ELF-1 (cell line): ENCODE results near the gene GLIS1.

Source experiments
- DNase-seq: peaks from one replicate; pipeline ENCODE4 v3.0.0-alpha.2; 2016; ENCODE audit warnings: low read depth, low spot score

The GLIS1 gene

DNA sequence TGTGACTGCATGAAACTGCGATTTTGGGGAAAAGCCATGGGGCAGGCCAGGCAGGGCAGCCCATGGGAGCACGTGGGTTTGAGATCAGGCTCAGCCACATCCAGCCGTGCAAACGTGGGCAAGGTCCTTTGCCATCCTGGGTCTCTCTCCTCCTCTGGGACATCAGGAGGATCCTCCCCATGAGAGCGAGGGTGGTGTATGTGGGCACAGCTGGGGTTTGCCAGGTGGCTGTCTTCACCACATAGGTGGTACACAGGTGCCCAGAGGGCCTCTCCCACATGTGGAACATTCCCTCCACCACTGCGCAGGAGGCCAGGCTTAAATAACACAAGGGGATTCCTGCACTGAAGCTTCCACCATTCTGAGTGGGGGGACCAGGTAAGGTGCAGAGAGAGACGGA, 143.1 kb downstream of the GLIS1 start:
- no peak for DNase-seq

DNA sequence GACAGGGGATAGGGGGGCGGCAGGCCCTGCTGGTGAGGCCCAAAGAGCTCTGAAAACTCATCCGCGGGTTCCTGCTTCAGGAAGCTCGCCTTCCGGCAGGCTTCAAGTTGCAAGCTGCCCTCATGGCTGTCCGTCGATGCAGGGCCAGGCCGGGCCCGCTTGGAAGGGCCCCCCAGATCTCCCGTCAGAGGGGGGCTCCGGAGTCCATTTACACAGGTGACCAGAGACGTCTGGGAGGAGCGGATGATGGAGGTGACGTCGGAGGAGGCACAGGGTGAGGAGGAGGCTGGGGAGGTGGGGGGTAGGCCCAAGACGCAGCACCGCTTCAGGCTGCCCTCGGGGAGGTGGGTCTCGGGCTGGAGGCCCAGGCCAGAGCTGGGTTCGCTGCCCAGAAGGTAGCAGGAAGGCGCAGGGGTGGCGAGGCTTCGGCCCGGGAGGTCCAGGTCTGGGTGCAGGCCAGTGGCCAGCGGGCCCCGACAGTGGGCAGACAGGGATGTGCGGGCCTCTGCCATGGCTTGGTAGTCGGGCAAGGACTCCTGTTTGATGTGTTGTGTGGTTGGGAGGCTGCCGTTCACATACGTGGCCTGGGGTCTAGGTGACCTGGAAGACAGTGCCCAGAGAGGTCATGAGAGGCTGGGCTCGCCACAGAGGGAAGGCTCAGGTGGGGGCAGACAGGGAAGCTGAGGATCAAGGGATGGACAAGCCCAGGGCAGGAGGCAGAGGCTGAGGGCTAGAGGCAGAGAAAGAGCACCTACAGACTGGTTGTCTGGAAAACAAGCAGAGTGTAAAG, 144.4 kb downstream of the GLIS1 start:
- no peak for DNase-seq

DNA sequence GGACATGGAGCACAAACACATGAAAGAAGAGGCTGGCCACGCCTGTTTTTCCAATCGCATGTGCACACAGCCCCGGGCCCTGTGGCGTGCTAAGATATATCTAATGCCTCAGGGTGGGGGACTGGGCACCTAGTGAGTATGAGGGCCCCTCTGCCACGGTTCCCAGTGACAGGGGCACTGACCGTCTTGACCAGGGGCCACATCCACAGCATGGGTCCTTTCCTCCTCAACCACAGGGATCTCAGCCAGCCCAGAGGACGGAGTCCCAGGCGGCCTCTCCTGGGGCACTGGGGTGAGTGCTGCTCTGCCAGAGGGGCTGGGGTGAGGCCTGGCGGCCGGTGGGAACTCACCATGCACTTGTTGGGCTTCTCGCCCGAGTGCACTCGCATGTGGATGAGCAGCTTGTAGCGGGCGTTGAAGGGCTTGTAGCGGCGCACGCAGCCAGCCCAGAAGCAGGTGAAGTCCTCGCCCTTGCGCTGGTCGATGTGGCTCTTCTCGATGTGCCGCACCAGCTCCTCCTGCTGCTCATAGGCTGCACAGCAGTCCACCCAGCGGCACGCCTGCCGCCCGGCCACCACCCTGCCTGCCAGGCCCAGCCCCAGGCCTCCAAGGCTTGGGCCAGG, 145.1 kb downstream of the GLIS1 start:
- DNase-seq: peak; percentile 92

DNA sequence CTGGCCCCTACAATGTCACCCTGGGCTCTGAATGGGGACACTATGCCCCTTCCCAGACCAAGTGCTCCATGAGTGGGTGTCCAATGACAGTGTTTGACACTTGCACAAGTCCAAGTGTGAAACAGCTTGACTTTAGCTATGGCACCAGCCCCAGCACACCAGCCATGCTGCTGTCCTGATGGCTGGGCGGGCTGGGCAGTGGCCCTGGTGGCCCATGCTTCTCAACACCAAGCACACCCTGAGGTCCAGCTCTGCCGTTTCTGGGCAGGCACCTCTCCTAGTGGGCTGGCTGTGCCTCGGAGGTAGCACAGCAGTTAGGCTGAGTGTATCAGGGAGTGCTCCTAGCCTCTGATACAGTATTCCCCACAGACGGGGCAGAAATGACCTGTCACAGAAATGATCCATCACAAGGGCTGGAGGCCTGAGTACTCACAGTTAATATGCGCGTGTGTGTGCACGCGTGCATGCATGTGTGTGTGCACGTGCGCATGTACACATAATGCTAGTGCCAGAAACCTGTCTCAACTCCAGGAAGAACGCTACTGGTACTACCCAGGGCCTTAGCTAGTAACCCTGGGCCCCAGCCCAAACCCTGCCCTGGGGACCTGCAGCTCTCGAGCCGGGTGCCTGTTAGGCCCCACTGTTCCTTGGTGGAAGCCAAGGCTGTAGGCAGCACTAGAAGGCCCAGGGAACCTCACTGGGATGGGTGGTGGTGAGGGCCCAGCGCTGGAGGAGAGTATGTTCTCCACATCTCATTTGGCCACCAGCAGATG, 145.8 kb downstream of the GLIS1 start:
- DNase-seq: no peak

DNA sequence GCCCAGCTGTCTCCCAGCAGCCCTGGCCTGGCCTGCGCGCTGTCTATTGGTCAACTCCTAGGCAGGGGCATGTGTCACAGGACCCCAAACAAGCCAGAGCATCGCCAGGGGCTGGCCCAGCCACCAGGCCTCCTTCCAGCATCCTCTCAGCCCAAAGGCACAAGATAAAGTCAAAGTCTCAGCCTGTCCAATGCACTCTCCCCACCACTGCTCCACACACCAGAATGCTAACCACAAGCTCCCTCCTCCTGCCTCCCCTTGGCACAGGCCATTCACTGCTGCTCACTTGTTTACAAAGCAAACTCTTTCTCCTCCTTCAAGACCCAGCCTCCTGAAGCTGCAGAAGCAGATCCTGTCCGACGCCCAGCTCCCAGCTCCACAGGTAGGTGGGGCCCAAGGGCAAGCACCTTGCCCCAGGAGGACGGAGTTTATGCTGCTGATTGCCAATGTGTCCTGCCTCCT, 146.4 kb downstream of the GLIS1 start:
- DNase-seq: peak; percentile 89

DNA sequence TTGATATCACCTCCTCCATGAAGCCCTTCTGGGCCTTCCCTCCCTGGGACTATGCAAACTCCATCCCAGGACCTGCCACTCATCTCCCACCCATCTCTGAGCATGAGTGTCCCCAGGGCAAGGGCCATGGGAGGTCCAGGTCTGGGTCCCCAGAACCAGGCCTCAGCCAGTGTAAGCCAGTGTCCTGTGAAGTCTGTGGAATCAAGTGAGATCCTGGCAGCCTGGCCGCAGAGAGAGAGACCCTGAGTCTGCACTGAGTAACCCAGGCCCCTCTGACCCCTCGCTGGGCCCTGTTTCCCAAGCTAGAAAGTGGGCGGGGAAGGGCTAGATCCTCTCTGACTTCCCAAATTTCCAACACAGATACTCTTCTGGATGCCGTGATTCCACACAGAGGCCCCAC, 147.0 kb downstream of the GLIS1 start:
- no peak for DNase-seq

DNA sequence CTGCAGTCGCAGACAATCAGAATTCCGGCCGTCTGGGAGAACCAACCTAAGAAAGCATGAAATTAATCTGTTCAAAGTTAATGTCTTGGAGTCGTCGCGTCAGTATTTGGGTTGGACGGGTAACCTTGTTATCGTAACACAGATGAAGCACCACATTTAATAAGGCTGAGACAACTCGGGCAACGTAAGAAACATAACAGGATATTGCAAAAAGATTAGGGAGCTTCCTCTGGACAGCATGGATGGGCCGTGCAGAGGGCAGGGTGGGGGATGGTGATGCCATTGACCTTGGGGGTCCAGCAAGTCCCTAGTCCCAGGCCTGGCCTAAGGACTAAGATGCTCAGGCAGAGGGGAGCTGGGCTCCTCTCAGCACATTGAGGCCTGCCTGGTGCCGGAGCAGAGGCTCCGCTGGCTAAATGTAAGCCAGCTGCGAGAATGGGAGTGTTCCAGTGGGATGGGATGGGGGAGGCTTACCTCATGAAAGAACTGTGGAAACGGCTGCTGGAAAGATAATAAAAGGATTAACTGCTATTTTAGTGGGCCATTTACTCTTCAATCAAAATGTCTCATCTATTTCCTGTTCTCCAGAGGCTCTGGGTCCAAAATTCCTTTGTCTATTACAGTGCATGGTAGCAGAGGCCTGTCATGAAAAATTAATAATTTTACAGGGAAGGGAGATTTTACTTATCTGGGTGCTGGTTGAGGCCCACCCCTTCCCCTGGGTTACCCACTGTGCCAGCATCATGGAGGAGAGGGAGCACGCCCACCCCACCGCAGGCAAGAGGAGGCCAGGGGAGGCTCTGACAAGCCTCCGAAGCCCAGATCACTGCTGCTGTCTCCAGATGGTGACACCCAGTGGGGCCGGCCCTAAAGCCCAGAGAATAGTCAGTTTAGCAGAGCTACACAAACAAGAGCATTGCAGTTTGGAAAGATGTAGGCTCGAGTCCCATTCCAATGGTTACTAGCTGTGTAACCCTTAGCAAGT, 148.1 kb downstream of the GLIS1 start:
- no peak for DNase-seq

DNA sequence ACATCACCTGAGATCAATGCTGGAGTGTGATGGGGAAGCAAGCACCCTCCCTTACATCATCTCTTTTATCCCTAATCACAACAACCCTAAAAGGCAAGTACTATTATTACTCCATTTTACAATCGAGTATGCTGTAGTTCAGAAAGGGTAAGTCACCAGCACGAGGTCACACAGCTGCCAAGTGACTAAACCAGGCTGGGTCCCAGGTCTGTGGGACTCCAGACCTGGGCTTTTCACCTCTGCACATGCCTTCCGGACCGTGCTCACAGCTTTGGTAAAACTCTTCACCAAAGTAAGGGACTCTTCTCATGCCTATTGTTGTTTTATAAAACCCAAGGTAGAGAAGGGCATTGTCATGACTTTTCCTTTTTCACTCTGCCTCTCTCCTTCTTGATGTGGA, 148.9 kb downstream of the GLIS1 start:
- no peak for DNase-seq

DNA sequence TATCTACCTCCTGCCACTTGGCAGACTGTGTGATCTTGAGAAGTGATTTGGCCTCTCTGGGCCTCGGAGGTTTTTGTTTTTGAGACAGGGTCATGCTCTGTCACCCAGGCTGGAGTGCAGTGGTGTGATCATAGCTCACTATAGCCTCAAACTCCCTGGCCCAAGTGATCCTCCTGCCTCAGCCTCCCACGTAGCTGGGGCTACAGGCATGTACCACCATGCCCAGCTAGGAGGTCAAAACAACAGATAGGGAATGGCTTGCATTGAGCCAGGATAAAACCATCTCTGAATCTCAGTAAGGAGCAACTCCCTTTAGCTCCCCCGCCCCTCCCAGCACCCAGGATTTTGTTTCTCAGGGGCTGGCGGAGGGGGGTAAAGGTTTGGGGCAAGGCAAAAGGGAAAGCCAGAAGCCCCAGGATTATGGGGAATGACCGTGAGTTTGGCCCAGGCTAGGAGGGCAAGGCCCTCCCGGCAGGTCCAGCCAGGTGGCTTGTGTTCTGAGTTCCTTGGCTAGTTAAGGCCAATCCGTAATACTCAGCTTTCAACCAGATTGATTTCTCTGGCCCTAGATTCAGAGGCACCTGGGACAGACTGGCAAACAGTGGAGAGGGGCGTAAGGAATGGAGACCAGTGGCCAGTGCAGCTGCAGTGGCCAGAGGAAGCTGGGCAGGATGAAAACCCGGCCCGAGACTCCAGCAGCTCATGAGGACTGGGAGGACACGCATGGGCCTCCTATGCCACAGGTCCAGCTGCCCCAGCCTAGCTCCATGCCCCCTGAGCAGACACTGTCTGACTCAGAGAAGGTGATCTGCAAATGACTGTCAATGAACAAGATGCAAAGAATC, 149.7 kb downstream of the GLIS1 start:
- DNase-seq: peak; percentile 0

DNA sequence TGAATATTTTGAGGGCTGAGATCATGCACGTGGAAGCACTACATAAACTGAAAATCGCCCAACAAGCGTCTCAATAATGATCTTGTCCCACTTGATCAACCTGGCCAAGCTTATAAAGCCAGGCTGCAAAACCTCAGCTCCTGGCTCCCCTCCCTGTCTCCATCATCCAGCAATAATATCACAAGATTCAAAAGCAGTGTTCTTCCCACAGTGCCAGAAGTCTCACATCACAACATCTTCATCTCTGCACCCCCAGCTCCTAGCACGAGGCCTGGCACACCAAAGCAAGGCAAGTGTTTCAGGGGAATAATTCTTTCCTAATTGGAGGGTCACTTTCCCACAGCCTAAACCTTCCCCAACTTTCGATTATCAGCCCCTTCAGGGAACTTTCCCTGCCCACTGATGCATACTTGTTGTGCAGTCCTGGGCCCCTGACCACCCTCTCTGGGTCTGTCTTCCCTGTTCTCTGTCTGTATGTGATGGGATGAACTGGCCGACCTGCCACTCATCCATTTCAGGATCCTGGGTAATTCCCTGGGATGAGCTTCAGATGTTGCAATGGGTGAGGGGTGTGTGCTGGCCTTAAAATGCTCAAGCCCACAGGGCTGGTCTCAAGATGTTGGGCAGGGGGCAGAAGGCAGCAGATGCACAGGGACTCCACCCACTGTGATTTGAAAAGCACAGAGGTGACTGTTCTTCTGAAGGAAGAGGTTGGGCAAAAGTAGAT, 150.7 kb downstream of the GLIS1 start:
- peak; percentile 0 for DNase-seq

DNA sequence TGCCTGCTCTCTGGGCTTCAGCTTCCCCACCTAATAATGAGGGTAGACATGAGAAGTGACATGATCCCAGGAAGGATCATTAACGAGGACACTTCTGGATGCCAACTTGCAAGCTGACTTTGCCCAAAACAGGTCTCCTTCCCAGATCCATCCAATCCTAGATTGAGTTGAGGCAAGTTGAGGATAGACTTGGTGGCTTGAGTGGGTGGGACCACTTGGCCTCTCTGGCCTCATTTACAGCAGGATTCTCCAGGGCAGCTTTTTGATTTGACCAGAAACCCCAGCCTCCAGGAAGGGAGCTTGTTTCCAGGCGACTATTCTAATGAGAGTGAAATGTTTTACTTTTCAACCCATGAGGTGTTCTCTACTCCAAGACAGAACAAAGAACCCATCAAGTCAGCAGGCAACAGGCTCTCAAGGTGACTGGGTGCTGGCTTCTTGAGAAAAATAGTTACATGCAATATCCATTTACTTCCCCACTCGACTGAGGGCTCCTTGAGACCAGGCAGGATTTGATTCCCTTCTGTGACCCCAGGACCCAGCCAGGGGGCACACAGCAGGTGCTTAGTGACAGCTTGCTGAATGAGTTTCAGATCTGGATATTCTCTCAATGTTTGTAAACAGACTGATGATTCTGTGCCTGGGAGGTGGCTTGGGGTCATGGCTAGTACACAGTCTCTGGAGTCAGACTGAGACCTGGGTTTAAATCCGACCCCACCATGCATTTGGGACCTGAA, 151.5 kb downstream of the GLIS1 start:
- no peak for DNase-seq

DNA sequence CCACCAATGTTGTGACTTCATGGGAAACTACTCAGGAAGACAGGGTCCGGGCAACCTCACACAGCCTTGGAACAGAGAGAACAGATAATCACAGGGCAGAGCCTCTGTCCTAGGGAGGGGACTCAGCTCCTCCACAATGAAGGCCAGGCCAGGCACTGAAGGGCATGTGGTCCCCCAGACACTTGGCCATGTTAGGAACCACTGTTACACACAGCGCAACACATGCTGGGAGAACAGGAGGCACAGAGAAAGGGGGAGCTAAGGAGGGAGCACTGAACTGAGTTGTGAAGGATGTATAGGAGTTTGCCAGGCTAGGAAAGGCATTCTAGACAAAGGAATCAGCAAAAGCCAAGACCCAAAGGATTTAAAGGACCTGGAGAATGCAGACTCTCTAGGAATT, 152.2 kb downstream of the GLIS1 start:
- DNase-seq: no peak

DNA sequence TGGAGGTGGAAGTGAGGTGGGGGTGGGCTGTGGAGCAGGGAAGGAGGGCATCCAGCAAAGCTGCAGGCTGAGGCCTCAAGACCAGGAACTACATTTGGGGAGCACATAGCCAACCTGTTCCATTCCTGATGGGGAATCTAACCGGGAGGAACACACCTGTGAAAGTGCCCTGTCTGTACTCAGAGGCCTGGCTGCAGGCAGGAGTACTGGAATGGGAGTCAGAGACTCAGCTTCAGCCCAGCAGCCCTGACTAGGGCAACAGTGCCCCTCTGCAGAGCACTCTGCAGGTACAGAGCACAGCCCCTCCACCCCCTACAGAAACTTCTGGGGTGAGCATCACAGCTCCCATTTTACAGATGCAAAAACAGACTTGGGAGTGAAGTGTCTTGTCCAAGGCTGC, 153.4 kb downstream of the GLIS1 start:
- DNase-seq: no peak

DNA sequence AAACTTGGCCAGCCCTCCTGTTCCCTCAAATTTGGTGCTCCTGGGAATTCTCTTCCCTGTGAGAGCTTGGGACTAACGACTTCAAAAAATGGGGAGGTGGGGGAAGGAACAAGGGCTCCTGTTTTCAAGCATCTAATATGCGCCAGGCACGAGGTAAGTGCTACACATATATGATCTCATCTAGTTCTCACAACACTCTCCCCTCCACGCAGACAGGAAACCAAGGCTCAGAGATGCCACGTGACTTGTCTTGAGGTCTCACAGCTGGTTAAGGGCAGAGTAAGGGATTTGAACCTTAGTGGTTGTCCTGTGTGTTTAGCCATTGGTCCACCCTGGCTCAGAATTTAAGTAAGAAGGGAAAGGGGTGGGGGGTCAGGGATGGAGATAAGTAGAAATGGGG, 153.8 kb downstream of the GLIS1 start:
- no peak for DNase-seq

DNA sequence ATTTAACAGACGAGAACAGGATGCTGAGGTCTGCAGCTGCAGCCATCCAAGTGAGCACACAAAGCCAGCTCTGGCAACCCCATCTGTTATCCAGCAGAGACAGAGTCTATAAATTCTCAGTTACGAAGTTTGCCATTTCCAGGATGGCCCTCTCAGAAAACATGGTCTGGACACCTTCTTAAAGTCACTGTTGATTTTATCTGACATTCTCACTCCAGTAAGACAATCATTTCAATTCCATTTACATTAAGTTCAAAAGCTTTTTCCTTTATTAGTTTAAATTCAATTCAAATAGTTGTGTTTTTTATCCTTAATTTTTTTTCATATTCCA, 154.2 kb downstream of the GLIS1 start:
- DNase-seq: no peak

DNA sequence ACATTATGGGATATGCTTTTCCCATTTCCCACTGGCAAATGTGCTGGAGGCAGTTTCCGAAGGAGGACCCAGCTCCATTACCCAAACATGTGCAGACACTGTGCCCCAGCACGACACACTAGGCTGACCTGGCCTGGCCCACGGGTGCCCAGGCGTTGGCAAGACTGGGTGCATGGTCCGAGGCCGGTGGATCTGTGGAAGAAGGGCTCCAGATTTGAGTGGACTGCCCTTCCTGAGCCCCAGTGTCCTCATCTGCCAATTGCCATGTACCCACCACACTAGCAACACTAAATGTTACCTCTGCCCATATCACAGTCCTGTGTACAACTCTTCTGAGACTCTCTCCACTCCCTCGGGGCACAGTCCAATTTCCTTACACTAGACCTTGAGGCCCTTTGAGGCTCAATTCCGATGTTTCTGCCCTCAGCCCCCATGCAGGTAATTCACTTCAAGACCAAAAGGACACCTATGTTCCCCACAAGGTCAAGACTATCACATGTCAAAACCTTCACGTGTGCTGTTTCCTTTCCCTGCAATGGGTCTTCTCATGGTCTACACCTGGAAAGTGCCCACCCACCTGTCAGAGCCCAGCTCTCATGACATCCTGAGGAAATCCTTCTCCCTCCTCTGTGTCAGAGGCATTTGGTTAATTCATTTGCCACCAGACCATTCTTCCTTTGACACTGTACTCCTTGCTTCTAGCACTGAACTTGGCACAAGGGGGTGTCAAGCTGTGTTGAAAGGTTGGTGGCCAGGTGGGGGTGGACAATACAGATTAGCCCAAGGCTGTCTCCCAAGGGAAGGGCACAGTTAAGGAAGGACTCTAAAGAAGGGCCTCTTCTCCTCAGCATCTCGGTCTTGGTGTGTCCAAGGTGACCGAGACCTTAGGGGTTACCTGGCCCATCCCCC, 154.8 kb downstream of the GLIS1 start:
- DNase-seq: no peak

DNA sequence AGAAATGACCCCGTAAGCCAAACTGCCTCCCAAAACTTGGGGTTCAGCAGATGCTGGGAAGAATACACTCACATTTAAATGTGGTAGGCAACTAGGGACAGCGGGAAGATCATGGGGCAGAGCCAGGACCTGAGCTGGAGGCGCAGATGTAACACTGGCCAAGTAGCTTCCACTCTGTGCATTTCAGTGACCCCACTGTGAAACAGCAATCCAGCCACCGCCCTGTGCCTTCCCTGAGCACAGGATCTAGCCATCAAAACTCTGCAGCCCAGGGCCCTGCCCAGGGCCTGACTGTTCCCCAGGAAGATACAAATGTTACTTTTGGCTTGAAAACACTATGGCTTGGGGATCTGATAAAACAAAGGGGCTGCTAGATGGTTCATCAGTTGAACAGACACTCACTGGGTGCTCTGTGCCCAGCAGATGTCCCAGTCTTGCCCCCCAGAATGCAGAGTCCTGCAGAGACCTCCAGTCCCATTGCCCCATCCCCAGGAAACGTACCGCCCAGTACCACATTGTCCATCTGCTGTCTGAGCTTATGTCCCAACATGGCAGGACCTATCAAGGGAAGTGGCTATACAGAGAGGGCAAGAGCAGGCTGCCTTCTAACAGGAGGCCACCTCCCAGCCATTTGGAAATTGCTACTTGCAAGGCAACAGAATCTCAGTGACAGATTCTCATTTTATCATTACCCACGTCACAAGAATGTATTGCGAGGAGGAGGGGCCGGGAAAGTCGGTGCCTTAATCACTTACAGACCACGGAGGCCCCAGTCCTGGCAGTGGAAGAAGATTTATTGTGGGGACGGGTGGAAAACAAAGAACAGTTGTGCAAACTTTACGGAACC, 155.7 kb downstream of the GLIS1 start:
- DNase-seq: no peak
